Left hindlimb (tissue), 1 donor: ENCODE data around the gene ERC2.

Source experiments
- DNase-seq: peaks from one replicate; pipeline ENCODE4 v3.0.0-alpha.2; 2018

Gene ERC2

DNA sequence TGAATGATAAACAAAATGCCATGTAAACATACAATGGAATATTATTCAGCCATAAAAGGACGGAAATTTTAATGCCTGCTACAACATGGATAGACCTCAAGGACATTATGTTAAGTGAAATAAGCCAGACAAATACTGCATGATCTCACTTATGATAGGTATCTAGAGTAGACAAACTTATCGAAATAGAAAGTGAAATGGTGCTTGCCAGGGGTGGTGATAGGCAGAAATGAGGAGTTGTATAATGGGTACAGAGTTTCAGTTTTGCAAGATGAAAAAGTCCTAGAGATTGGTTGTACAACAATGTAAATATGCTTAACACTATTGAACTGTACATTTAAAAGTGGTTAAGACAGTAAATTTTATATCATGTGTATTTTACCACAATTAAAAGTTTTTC is 287.8 kb downstream of the ERC2 start:
- no peak for DNase-seq

DNA sequence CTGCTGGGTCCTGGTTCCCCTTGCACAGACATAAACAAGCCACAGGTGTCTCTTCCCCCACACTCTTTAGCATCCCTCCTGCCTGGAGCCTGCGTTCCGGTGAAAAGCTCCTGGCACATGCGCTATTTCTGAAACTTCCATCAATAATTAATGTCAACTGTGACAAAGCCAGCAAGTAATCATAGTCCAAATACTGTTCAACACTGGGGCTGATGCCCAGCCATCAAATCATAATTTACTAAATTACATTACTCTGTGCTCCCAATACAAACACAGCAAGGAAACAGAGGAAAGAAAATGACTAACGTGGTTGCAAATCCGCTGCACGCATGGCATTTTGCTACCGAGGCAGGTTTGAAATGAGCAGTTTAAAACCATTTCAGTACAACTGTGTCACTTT is 294.7 kb downstream of the ERC2 start:
- no peak for DNase-seq

DNA sequence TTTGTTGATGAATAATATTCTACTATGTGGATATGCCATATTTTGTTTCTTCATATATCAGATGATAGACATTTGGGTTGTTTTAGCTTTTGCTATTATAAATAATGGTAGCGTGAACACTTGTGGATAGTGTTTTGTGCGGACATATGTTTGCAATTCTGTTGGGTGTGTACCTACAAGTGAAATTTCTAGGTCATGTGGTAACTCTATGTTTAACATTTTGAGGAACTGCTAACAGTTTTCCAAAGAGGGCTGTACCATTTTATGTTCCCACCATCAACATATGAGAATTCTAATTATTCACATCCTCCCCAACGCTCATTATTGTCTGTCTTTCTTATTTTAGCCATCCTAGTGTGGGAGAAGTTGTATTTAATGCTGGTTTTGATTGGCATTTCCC is 303.8 kb downstream of the ERC2 start:
- DNase-seq: no peak

DNA sequence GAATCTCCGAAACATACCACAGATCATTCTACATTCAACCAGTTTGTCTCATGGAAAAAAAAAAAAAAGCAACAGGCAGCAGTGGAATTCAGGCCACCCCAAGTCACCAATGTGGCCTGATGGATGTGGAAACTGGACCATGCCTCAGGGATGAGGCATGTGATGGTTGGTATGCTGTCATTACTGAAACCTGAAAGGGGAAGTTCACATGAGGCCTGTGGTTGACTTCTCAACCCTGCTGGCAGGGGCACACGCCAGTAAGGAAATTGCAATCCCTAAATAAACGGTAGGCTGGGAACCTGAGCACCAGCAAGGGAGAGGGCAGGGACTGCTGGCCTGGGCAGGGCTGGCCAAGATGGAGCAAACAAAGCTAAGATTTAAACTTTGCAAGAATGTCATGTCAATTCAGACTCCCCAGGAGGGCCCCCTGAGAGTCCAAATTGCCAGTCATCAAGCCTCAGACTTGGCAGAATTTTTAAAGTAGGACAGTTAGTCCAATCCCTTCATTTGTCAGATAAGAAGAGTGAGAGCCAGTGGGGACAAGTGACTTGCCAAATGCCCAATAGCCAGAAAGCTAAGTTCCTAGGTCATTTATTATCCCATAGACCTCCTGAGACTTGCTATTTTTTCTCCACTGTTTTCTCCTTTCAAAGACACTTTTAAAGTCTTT is 310.4 kb downstream of the ERC2 start:
- DNase-seq: peak; percentile 67

DNA sequence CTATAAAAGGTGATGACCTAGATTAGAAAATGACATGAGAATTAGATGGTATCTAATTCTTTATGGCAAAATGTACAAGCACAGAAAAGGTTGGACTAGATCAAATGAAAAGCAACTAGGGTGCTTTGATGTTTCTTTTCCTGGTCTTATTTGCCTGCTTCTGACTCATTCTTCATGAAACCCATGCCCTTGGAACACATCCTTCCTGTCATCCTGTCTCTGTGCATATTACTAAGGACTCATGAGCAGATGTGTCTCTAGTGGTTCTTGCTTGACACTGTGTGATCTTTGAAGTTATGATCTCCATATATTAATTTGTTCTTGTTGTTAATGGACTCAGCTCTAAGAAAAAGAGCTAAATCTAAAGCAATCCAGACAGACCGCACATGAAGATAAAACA is 314.0 kb downstream of the ERC2 start:
- no peak for DNase-seq

DNA sequence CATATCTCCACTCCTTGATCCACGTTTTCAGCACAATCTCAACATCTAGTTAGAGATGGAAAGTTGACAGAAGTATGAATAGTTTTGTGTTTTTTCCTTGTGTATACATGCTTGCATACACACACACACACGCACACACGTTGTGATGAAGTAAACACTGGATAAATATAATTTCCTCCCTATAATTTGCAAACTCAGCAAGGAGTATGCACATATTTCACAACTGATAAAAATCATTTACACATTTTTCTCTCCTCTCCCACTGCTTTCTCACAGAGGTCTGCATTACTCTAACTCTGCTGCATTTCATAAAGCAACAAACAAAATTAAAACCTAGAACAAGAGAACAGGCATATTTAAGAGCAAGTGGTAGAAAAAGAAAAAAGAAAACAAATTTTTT is 320.9 kb downstream of the ERC2 start:
- DNase-seq: no peak

DNA sequence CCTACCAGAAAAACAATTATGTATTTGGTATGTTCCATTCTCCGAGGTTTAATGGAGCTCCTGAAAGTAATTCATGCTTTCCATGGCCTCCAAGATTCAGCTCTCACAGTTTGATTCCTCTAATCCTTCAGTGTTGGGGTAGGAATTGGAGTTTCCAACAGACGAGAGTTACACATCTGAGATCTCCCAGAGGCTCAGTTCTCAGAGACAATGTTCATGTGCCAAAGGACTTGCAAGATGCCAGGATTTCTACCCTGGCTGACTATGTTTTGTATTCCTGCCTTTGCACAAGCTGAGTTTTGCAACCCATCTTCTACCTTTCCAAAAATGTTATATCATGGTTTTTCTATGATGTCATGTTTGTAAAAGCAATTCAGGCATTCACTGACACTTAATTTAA is 322.9 kb downstream of the ERC2 start:
- DNase-seq: no peak

DNA sequence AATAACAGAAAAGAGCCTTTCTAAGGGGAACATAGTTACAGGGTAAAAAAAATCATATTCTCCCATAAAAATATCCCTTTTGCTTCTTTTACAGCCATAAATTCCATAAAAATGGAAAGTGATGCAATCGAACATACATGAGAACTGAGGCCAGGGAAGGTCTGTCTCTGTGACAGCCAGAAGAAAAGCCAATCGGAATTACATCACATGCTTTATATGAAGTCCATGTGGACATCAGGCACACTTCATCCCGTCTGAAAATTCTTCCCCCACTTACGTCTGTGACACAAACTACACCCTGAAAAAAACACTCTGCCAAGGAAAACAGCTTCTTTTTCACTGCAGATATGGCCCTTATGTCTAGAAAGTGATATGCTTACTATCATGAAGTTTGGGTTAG is 323.5 kb downstream of the ERC2 start:
- DNase-seq: peak; percentile 41

DNA sequence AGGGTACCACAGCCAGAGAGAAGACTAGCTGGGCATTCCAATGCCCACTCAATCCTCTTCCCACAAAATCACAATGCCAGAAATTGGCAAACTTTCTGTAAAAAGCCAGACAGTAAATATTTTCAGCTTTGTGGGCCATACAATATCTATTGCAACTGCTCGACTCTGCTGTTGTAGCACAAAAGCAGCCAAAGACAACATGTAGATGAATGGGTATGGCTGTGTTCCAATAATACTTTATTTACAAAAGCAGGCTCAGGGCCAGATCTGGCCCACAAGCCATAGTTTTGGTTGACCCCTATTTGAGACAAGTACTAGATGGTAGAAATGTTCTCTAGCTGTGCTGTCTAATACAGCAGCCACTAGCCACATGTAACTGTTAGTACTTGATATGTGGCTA is 330.9 kb downstream of the ERC2 start:
- DNase-seq: no peak

DNA sequence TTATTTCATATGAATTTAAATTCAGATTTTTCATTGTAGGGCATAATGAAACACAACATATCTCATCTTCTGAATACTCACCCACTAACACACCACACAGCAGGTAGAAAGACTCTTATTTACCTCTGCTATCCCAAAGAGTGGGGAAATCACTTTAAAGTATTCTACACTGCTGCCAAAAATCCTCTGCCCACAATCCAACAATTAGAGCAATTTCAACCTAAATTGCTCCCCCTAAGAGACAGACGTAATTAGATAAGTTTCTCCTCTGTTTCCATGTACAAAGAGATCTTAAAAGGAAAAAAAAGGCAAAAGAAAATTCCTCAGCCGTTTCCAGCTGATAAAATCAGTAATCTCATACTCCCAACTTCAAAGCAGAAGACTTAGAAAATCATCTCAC is 331.8 kb downstream of the ERC2 start:
- DNase-seq: no peak

DNA sequence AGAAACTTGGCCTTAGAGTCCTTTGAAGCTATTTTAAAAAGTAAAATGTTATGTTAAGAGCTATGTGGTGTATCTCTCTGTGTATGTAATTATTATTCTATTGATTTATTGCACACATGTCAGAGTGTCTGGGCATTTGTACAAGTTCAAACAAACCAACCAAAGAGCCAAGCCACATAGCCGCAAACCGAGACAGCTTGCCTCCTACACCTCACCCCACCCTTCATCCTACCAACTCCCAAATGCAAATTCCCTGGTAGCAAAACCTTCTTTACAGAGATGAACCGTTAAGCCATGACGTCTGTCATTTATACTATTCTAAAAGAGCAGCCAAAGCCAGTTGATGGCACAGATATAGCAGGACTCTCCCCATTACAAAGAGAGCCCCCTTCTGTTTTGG is 332.3 kb downstream of the ERC2 start:
- peak; percentile 44 for DNase-seq

DNA sequence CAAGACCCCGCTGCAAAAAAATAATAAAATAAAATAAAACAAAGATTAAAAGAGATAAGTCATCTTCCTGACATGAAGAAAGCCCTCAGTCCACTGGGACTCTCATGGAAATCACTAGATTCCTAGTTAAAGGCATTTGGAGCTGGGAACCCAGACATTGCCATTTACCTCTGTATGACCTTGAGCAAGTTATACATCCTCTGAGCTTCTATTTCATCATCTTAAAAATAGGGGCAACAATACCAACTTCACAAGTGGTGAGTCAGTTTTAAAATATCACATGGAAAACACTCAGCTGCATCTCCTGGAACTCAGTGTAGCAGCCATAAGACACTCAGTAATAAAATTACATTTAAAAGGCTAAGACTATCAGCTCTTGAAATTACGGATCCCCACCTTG is 334.8 kb downstream of the ERC2 start:
- no peak for DNase-seq

DNA sequence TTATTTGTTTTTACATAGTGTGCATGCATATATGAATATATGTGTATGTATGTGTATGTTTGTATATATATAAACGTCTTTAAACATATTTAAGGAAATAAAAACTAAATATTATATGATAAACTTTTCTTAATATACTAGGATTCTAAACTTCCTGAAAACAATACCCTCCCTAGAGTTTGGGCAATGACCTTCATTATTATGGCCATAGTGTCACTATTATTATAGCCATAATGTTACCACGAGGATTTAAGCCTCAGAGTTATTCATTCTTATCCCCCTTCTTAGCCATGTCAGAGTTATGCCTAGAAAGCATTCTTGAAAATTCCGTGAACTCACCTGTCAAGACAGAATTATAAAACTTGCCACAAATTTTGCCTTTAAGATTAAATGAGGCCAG is 335.5 kb downstream of the ERC2 start:
- no peak for DNase-seq

DNA sequence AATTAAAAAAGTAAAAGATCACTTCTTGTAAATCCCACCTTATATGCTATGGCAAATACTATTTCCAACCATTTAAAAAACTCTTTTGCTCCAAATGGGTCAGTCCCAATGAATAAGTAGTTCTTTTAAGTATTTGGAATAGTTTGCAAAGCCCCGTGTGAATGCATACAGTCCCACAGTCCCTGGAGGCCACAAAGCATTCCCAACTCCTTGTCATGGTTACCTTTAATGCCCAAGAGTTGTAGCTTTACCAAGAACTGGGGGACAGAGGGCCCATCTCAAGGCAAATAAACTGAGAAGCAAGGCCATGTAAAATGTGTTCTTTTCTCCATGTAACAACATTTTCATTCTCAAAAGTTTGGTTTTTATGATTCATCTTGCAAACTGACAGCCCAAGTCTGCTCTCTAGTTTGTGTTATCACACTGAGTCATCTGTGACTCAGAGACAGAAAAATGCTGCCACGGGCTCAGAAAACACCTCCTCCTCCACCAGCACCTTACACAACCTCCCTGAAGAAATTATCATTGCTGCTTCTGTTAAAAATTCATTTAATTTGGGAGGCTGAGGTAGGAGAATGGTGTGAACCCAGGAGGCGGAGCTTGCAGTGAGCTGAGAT is 336.2 kb downstream of the ERC2 start:
- no peak for DNase-seq

DNA sequence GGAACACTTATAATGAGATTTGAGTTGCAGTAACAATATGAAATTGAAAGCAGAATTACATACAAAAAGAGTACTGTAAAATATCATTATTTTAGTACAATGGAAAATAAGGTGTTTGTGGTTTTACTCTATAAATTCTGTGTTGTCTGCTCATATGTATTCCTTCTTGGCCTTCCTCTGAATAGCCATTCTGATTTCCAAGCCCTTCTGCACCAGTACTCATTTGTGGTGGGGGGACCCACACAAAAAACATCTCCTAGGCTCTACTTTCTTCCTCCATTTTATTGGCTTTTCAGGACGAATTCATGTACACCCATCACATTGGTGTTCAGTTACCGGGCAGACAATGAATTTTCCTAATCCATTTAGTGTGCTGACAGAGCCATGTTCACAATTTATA is 338.2 kb downstream of the ERC2 start:
- no peak for DNase-seq

DNA sequence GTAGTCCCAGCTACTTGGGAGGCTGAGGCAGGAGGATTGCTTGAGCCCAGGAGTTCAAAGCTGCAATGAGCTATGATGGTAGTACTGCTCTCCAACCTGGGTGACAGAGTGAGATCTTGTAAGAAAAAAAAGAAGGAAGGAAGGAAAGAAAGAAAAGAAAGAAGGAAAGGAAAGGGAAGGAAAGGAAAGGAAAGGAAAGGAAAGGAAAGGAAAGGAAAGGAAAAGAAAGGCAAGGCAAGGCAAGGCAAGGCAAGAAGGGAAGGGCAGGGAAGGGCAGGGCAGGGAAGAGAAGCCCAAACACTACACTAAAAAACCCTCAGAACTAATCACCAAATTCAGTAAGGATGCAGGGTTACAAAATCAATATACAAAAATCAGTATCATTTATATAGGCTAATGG is 341.6 kb downstream of the ERC2 start:
- DNase-seq: no peak

DNA sequence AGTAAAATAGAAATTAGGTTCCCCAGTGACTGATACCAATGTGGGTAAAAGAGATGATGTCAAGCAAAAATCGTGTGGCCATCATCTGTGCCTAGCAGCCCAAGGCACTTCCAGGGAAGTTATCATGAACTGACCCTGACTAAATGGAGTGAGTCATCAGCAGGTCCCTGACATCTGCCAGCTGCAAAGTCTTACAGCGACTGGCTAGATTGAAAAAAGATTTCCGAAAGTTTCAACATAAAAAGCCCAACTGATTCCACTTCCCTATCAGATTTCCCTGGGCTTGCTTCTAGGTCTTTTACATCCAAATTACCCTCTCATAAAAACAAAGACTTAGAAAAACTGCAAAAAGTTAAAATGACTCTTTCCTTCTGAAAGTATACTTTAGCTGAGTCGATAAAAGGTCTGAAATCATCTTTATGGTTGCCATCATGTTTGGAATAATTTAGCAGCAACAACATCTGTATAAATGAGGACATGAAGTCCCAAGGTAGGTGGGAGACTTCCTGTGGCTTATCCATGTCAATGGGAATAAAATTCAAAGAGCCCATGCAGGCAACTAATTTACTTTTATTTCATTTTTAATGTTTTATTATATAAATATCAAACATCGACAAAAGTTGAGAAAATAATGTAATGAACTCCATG is 342.8 kb downstream of the ERC2 start:
- DNase-seq: no peak

DNA sequence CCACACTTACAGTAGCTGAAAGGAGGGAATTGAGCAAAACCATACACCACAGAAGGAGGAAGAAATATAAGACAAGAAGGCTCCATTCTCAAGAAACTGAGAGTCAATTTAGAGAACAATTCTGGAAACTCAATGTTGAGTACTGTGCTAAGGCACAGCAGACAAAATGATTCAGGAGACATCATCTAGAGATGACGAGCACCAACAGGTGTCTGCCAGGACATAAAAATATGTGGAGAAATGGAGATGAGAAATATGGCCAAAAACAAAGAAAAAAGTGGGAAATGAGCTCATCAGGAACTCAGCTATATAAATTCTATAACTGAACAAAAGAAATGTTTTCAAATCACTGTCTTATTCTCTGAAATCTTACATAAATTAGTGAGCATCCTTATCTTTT is 343.7 kb downstream of the ERC2 start:
- DNase-seq: no peak

DNA sequence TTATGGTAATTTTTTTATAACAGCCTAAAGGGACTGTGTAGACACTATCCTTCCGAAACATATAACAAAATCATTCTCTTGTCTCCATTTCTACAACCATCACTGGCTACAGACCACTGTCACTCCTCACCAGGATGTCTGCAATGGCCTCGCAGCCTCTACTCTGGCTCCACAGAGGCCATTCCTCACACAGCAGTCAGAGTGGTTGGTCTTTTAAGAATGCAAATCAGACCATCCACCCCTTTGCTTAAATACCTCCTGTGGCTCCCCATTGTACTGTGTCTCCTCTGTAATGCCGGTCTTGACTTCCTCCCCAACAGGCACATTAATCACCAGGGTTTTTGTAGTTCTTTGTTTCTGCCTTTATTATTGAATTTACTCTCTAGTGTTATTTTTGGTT is 344.8 kb downstream of the ERC2 start:
- no peak for DNase-seq

DNA sequence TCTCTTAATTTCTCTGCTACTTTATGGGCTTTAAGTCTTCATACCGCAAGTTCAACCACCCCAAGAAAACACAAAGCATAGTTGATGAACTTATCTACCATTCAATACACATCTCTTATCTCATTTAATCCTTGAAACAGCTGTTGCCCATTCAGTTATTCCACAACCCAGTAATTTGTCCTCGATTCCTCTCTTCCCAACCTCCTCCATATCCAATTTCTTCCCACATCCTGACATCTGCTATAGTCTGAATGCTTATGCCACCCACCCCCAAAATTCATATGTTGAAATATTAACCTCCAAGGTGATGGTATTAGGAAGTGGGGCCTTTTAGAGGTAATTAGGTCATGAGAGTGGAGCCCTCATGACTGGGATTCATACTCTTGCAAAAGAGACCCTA is 345.4 kb downstream of the ERC2 start:
- DNase-seq: no peak

DNA sequence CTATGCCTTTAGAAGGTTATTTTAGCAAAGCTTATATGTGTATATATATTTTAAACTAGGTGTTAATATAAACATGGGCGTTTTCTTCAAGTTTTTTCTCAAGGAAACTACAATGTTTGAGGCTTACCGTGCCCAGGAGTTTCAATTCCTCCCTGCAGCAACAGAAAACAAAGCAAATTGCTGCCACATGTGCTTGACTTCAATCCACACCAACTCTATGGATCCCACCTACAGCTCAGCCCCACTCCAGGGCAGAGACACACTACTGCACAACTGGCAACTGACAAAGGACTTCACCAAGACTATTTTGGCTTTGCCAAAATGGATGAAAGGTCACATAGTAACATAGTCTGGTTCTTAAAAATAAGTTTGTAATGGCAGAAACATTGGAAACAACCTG is 346.6 kb downstream of the ERC2 start:
- DNase-seq: no peak

DNA sequence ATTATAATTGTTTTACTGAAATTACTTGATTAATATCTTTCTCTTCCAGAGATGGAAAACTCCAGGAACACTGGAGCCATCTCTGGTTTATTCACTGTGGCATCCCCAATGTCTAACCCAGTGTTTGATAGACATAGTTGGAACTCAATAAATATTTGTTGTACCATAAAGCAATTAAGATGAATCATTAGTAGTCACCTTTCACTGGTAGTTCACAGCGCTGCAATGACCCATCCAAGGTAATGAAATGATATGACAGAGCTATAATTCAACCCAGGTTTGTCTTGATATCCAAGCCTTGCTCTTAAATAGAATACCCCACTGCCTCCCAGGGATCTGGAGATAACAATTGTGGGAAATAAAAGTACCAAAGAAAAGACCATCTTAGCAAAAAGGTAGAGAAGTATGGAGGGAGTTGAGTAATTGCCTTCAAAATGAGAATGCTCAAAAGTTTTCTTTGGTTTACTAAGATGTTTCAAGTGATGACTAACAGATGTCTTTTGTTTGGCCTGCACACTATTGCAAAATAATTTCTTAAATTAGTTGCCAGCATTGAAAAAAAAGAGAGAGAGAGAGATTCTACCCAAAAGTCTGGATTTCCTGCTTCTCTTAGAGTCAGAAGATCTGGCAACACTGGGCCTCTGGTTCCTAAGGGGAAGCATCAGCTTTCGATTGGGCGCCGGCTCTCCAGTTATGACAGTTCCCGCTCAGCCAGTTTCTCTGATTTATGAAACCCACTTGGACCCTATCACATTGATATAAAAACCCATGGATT is 348.5 kb downstream of the ERC2 start:
- no peak for DNase-seq

DNA sequence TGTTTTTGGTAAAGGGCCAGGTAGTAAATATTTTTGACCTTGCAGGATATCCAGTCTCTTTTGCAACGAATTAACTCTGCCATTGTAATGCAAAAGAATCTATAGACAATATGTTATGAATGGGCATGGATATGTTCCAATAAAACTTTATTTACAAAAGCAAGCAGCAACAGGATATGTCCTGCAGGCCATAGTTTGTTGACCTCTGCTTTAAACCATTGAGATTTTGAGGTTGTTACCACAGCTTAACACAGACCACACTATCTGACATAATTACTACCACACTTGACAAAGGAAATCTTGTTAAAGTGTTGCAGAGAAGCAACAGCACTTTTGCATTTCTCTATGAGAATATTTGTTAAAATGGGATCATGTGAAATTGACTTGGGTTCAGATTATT is 349.3 kb downstream of the ERC2 start:
- no peak for DNase-seq

DNA sequence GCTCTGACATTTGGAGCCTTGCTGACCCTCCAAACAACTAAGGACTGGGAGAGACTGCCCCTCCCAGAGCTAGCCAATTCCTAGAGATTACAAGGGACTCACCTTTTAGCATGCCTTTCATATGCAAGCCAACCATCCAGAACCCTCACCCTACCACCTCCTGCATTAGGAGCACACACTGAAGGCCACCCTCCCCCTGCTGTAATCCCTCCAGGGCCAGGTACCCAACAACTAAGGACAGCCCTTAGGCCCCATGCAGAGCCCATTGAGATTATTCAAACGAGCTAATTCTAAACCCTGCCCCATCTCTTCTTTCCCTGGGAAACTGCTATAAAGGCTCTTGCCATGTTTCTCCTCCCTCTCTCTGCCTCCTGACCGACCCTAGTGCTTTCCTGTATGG is 352.6 kb downstream of the ERC2 start:
- no peak for DNase-seq
